Astrocyte (in vitro differentiated cells and primary cell): ENCODE results near the gene TPRG1. TPM values are rescaled to one million over a fixed set of nuclear protein-coding genes. Genes with fewer than 3 reads are reported as not detected.

Source experiments
- DNase-seq: peaks from one replicate; pipeline ENCODE4 v3.0.0-alpha.2; 2010; ENCODE audit warnings: low read depth
- FAIRE-seq: peaks from 2 replicates; lab custom pipeline; 2011; peaks lifted over from hg19 to GRCh38; lab: Jason Lieb, UNC
- H2AFZ ChIP-seq: 2 replicates; pipeline ENCODE4 v1.6.0; 2012; ENCODE audit warnings: low read depth, low read length, inconsistent platforms
- H3K27ac ChIP-seq: 2 replicates; pipeline ENCODE4 v1.5.1; 2011; ENCODE audit warnings: low read depth, low read length, inconsistent platforms
- H3K27me3 ChIP-seq: 2 replicates; pipeline ENCODE4 v1.6.0; 2011; ENCODE audit warnings: low read length, inconsistent platforms; ENCODE audit not compliant: insufficient read depth
- H3K36me3 ChIP-seq: 2 replicates; pipeline ENCODE4 v1.5.1; 2011; ENCODE audit warnings: low read length, inconsistent platforms; ENCODE audit not compliant: insufficient read depth
- H3K4me1 ChIP-seq: 2 replicates; pipeline ENCODE4 v1.5.1; 2011; ENCODE audit warnings: low read length, inconsistent platforms; ENCODE audit not compliant: insufficient read depth
- H3K4me2 ChIP-seq: 2 replicates; pipeline ENCODE4 v1.6.0; 2012; ENCODE audit warnings: low read length, inconsistent platforms
- H3K4me3 ChIP-seq: 2 replicates; pipeline ENCODE4 v1.5.1; 2011; ENCODE audit warnings: low read depth, mild to moderate bottlenecking, low read length, inconsistent platforms; ENCODE audit not compliant: insufficient read depth
- H3K79me2 ChIP-seq: 2 replicates; pipeline ENCODE4 v1.6.0; 2012; ENCODE audit warnings: mild to moderate bottlenecking, low read length, inconsistent platforms; ENCODE audit not compliant: insufficient read depth
- H3K9ac ChIP-seq: 2 replicates; pipeline ENCODE4 v1.6.0; 2012; ENCODE audit warnings: mild to moderate bottlenecking, low read length, inconsistent platforms
- H3K9me3 ChIP-seq: 2 replicates; pipeline ENCODE4 v1.5.1; 2012; ENCODE audit warnings: low read depth, mild to moderate bottlenecking, low read length, inconsistent platforms; ENCODE audit not compliant: insufficient read depth
- H4K20me1 ChIP-seq: 2 replicates; pipeline ENCODE4 v1.6.0; 2012; ENCODE audit warnings: low read length, inconsistent platforms; ENCODE audit not compliant: insufficient read depth
- H3K27ac Mint-ChIP-seq: one replicate; pipeline ENCODE4 v1.8.0; 2021; ENCODE audit warnings: mild to moderate bottlenecking, mixed read lengths; ENCODE audit not compliant: unreplicated experiment
- H3K27me3 Mint-ChIP-seq: one replicate; pipeline ENCODE4 v1.8.0; 2021; ENCODE audit warnings: low read depth, mixed read lengths; ENCODE audit not compliant: unreplicated experiment
- H3K36me3 Mint-ChIP-seq: one replicate; pipeline ENCODE4 v1.8.0; 2021; ENCODE audit warnings: low read depth, mixed read lengths; ENCODE audit not compliant: unreplicated experiment
- H3K4me1 Mint-ChIP-seq: one replicate; pipeline ENCODE4 v1.8.0; 2021; ENCODE audit warnings: low read depth, mixed read lengths; ENCODE audit not compliant: unreplicated experiment
- H3K4me3 Mint-ChIP-seq: one replicate; pipeline ENCODE4 v1.8.0; 2021; ENCODE audit warnings: mild to moderate bottlenecking, moderate library complexity, mixed read lengths; ENCODE audit not compliant: unreplicated experiment
- H3K9me3 Mint-ChIP-seq: one replicate; pipeline ENCODE4 v1.8.0; 2021; ENCODE audit warnings: mild to moderate bottlenecking, mixed read lengths; ENCODE audit not compliant: unreplicated experiment
- CTCF ChIP-seq: IDR thresholded peaks from 2 replicates; pipeline ENCODE4 v1.5.1; 2011; ENCODE audit warnings: low read depth, mild to moderate bottlenecking, inconsistent platforms, low read length, moderate library complexity; ENCODE audit not compliant: insufficient read depth
- EZH2 ChIP-seq: IDR thresholded peaks from 2 replicates; pipeline ENCODE4 v1.6.1; 2012; ENCODE audit warnings: mild to moderate bottlenecking, low read length, inconsistent platforms; ENCODE audit not compliant: insufficient read depth
- total RNA-seq: library from RNA; stranded (reverse); gene quantifications from 2 replicates; pipeline ENCODE4 v1.2.1, GENCODE V29; 2021

The TPRG1 gene
- total RNA-seq, 1 donor from 2014 or later, result 1.1 TPM

GRCh38 chr3:189278221-189278620 is 106.5 kb downstream of the TPRG1 start:
- Histone ChIP-seq H3K4me3 (no peak overlapping the region), H3K36me3 (no peaks in the 10 kb centered on the region), H3K79me2 (no peaks in the 10 kb centered on the region), H3K27ac (no peak overlapping the region), H3K27me3 (no peaks in the 10 kb centered on the region), H2AFZ (no peak overlapping the region), H3K4me2 (no peak overlapping the region), H3K4me1 (peaks cover 7% of the 10 kb centered on the region), H3K9me3 (no peaks in the 10 kb centered on the region), H4K20me1 (no peaks in the 10 kb centered on the region), H3K9ac (no peak overlapping the region)
- Mint-ChIP-seq H3K27ac (no peak overlapping the region), H3K4me1 (peaks cover 33% of the 10 kb centered on the region), H3K27me3 (no peaks in the 10 kb centered on the region), H3K9me3 (no peaks in the 10 kb centered on the region), H3K36me3 (no peaks in the 10 kb centered on the region), H3K4me3 (no peak overlapping the region)
- TF ChIP-seq EZH2 (no peak), CTCF (no peak)
- DNase-seq (no peak), FAIRE-seq (no peak)

- no peak for DNase-seq
- H3K9me3 ChIP-seq, result no peaks in the 10 kb centered on the region
- H4K20me1 ChIP-seq, result no peaks in the 10 kb centered on the region
- no peak overlapping the region for H3K27ac ChIP-seq
- H3K9ac ChIP-seq, result no peak overlapping the region
- TF ChIP-seq EZH2 (no peak), CTCF (no peak)
- peaks cover 3% of the 10 kb centered on the region for H3K27me3 ChIP-seq
- H3K4me2 ChIP-seq, result no peak overlapping the region
- H3K4me3 ChIP-seq, result no peak overlapping the region
- H3K4me1 ChIP-seq, result peaks cover under 1% of the 10 kb centered on the region
- H3K79me2 ChIP-seq, result no peaks in the 10 kb centered on the region
- no peaks in the 10 kb centered on the region for H3K36me3 Mint-ChIP-seq
- no peak overlapping the region for H2AFZ ChIP-seq
- peaks cover 12% of the 10 kb centered on the region for H3K4me1 Mint-ChIP-seq
- no peak overlapping the region for H3K27ac Mint-ChIP-seq
- no peak for FAIRE-seq
- H3K27me3 Mint-ChIP-seq, result no peaks in the 10 kb centered on the region
- no peaks in the 10 kb centered on the region for H3K9me3 Mint-ChIP-seq
- H3K36me3 ChIP-seq, result no peaks in the 10 kb centered on the region
- no peak overlapping the region for H3K4me3 Mint-ChIP-seq
These were observed 110.4 kb downstream of the TPRG1 start for GRCh38 chr3:189282189-189282588.

GRCh38 chr3:189282741-189283140 is 111.0 kb downstream of the TPRG1 start:
- no peak overlapping the region for H2AFZ ChIP-seq
- no peaks in the 10 kb centered on the region for H3K79me2 ChIP-seq
- Mint-ChIP-seq H3K27me3 (no peaks in the 10 kb centered on the region), H3K36me3 (no peaks in the 10 kb centered on the region), H3K9me3 (no peaks in the 10 kb centered on the region), H3K4me3 (no peak overlapping the region), H3K4me1 (peaks cover 10% of the 10 kb centered on the region), H3K27ac (no peak overlapping the region)
- no peak overlapping the region for H3K27ac ChIP-seq
- no peak overlapping the region for H3K4me3 ChIP-seq
- H4K20me1 ChIP-seq, result no peaks in the 10 kb centered on the region
- H3K4me1 ChIP-seq, result no peaks in the 10 kb centered on the region
- DNase-seq, result peak; percentile 20
- TF ChIP-seq CTCF (no peak), EZH2 (no peak)
- H3K4me2 ChIP-seq, result no peak overlapping the region
- no peaks in the 10 kb centered on the region for H3K36me3 ChIP-seq
- no peak for FAIRE-seq
- H3K9me3 ChIP-seq, result no peaks in the 10 kb centered on the region
- no peak overlapping the region for H3K9ac ChIP-seq
- peaks cover 3% of the 10 kb centered on the region for H3K27me3 ChIP-seq
